ENCODE results near the gene CREBBP.
"Not testable (repeated sequence)": the region's sequence is repeated elsewhere in the genome, so short reads cannot be mapped to it uniquely, and the experiment has no call there.

DNA sequence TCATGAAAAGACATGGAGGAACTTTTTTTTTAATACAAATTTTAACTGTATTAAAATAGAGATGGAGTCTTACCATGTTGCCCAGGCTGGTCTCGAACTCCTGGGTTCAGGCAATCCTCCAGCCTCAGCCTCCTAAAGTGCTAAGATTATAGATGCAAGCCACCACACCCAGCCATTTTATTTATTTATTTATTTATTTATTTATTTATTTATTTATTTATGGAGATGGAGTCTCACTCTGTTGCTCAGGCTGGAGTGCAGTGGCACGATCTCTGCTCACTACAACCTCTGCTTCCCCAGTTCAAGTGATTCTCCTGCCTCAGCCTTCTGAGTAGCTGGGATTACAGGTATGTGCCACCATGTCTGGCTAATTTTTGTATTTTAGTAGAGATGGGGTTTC lies 46.6 kb upstream of the CREBBP start:
- not testable (repeated sequence) for TF ChIP-seq EZH2 (IDR thresholded peaks at IDR 0.05; ENCODE audit: insufficient read depth, low read length); CTCF (IDR thresholded peaks at IDR 0.05; ENCODE audit: insufficient read depth, low read depth, low read length)

Data from astrocyte (in vitro differentiated cells and primary cell).